ENCODE data around the gene IL17F.

IL17F gene

DNA sequence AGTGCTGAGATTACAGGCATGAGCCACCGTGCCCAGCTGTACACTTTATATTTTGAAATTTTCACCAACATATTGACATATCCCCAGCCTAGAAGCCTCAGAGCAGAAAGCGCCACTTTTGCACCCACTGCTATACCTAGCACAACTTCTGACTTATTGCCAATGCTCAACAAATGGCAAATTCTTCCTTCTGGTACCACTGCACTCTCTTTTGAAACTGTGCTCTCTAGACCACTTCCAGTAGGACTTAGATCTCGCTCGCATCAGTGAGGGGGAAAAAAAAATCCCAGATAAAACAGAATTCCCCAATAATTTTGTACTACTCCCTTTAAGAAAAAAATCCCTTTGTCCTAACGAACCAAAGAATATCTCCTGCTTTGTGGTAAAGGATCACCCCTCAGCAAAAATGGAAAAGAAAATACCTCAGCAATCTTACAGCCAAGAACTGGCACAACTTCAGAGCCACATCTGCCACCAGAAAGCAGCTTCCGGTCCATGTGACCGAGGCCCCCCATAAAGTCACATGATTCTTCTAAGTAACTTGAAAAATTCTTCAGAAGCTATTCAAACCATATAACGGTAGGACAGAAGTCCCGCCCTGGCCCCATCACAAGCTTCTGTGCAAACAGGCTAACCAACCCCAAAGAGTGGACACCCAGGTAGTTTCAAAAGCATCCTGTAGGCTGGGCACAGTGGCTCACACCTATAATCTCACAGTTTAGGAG, 18.5 kb upstream of the IL17F start:
- no peak for TF ChIP-seq ZFX (IDR thresholded peaks at IDR 0.05; ENCODE audit: borderline replicate concordance)
- TF ChIP-seq, protein P1, sequence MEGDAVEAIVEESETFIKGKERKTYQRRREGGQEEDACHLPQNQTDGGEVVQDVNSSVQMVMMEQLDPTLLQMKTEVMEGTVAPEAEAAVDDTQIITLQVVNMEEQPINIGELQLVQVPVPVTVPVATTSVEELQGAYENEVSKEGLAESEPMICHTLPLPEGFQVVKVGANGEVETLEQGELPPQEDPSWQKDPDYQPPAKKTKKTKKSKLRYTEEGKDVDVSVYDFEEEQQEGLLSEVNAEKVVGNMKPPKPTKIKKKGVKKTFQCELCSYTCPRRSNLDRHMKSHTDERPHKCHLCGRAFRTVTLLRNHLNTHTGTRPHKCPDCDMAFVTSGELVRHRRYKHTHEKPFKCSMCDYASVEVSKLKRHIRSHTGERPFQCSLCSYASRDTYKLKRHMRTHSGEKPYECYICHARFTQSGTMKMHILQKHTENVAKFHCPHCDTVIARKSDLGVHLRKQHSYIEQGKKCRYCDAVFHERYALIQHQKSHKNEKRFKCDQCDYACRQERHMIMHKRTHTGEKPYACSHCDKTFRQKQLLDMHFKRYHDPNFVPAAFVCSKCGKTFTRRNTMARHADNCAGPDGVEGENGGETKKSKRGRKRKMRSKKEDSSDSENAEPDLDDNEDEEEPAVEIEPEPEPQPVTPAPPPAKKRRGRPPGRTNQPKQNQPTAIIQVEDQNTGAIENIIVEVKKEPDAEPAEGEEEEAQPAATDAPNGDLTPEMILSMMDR (IDR thresholded peaks at IDR 0.05): no peak
- no peak overlapping the region for H3K27ac ChIP-seq

DNA sequence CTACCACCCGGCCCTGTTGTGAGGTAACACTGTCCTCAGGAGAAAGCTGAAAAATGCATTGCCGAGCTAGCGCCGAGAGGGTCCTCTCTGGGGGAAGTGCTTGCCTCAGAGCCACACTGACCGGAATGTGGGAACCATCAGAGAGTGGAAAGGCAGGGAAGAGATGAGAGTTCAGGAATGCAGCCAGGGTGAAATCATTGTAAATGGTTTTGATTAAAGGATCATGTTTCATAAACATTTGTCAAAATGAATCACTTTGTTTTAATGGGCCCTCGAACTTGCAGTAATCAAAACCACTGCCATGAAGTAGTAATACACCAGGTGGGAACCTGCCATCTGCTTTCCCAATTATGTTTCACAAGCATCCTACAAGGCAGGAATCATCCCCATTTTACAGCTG, 16.9 kb upstream of the IL17F start:
- TF ChIP-seq ZFX (IDR thresholded peaks at IDR 0.05; ENCODE audit: borderline replicate concordance): no peak
- TF ChIP-seq, protein P1 (IDR thresholded peaks at IDR 0.05): no peak
- no peak overlapping the region for H3K27ac ChIP-seq

DNA sequence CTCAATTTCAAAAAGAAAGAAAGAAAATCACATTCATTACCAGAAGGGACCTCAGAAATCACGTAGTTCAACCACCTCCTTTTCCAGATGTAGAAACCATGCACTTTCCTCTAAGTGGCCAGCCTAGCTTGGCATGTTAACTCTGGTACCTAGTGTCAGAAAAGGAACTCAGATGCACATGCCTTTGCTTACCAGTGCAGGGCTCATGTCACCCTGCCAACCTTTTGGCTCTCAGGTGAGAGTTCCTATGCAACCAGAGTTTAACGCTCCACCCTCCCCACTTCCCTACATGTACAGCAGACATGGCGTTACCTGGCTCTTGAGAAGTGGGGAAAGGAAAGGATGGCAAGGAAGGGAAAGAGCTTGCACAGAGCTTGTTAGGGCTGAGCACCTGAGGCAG, 16.3 kb upstream of the IL17F start:
- TF ChIP-seq ZFX (IDR thresholded peaks at IDR 0.05; ENCODE audit: borderline replicate concordance): no peak
- TF ChIP-seq, protein P1 (IDR thresholded peaks at IDR 0.05): no peak
- H3K27ac ChIP-seq: no peak overlapping the region

DNA sequence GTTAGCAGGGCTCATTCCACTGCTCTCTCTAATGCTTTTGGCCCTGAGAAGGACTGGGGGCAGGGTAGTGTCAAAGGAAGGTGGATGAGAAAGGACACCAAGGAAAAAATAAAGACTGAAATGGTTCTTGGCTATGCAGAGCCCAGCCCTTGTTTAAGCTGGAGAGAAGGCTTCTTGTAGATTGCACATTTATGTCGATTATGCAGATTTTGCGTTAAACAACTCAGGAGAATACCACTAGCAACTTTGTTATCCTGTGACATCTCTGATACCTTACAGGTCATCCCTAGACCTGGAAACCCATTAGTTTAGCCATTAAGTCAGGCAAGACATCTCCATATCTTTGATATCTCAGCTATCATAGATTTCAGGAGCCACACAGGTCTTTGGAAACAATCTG, 11.1 kb upstream of the IL17F start:
- TF ChIP-seq ZFX (IDR thresholded peaks at IDR 0.05; ENCODE audit: borderline replicate concordance): no peak
- TF ChIP-seq, protein P1 (IDR thresholded peaks at IDR 0.05): no peak
- H3K27ac ChIP-seq: no peak overlapping the region

DNA sequence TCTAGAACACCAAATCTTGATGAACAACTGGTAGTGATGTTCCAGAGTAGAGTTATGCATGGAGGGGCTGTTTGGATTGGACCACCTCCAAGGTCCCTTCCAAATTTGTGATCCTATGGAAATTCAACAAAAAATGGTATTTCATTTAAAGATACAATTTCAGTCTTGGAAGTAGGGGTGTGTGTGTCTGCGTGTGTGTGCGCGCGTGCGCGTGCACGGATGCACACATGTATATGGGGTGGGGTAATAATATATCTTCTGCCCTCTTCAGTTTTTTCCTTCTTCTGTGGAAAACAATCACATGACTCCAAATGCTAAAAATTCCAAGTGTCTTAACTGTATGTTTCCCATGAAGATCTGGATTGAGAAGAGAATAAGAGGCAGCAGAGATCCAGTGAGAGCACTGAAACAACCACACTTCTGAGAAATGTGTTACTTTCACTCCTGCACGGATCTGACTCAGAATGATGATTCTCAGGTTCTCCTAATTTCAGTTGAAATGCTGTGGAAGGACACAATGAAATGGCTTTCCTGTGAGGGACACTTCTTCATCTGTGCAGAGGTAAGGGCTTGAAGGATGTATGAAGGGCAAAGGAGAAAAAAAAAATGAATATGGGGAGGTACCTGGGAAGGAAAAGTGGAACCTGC, 10.6 kb upstream of the IL17F start:
- TF ChIP-seq ZFX (IDR thresholded peaks at IDR 0.05; ENCODE audit: borderline replicate concordance): no peak
- TF ChIP-seq, protein P1 (IDR thresholded peaks at IDR 0.05): no peak
- H3K27ac ChIP-seq: no peak overlapping the region

DNA sequence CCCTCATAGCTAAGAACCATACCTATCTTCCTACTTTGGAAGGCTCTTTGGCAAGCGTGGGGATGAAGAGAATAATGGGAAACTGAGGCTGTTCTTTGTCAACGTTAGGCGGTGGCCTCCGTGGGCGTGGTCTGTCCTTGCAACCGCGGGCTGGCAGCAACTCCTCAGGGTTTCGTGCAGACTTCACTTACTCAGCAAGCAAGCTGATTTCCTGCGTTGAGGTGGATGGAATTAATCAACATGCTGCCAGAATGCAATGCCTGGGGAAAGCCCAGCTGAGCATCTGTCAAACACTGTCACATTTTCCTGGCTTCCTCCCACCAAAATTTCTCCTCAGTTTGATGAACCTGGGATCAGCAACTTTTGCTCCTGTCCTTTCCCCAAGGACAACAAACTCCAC, 9.2 kb upstream of the IL17F start:
- TF ChIP-seq, protein P1 (IDR thresholded peaks at IDR 0.05): no peak
- TF ChIP-seq ZFX (IDR thresholded peaks at IDR 0.05; ENCODE audit: borderline replicate concordance): no peak
- H3K27ac ChIP-seq: no peak overlapping the region

DNA sequence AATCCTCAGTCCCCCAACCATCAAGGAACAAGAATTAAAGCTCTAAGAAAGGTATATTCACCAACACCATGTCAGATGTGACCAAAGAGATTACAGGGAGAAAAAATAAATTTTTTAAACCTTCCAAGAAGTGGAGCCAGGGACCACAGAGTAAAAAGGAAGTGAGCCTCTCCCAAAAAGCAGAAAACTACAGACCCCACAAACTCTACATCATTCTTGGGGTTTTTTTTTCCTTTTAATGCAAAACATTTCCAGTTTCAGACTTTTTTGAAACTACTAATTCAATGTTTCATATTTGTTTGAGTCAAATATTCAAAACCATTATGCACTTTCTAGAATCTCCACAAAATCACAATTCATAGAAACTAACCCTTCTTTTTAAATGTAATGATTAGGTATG, 6.8 kb upstream of the IL17F start:
- TF ChIP-seq, protein P1 (IDR thresholded peaks at IDR 0.05): no peak
- no peak for TF ChIP-seq ZFX (IDR thresholded peaks at IDR 0.05; ENCODE audit: borderline replicate concordance)

More for the DNA sequence above, 6.8 kb upstream of the IL17F start:
- no peak overlapping the region for H3K27ac ChIP-seq
